NCI-H446 (cell line): ENCODE results near the gene DAAM1.

Source experiments
- DNase-seq, 2 experiments: peaks; one replicate each; lab custom pipeline; 2025; lab: John Stamatoyannopoulos, UW

Gene DAAM1

DNA sequence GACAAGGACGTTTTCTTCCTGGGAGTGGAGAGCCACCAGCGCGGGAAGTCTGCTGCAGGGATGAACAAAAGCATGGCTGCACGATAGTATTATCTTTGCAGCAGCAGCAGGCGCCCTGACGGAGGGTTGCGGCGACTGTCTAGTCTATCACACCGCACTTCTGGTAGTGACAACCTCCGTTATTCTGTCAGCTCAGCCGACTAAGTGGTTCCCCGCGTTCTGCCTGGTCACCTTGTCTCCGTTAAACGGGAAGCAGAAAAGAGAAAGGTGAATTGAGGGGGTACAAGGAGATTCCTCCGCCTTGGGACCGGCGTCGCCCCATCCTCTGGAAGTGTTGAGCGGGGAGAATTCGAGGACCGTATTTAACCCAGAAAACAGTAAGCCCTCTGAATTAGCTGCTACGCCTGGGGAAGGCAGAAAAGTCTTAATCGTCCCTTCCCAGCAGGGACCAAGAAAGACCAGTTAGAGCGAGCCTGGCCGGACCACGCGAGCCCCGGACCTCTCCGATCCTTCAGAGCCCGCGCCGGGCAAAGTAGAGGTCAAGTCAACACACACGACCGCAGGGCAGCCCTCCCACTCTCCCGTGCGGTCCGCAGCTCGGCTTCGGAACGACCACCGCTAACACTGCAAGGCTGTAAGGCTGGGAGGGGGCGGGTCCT lies 536 bp upstream of the DAAM1 start:
- no peak for DNase-seq

- peak in 1 of 2 experiments; percentile 39 for DNase-seq
Observed at GRCh38 chr14:59189091-59189785, 771 bp downstream of the DAAM1 start.

- DNase-seq: peak; percentile 87 to 90
Observed at GRCh38 chr14:59189786-59190368, 1.4 kb downstream of the DAAM1 start.

GRCh38 chr14:59190372-59190771 lies 1.9 kb downstream of the DAAM1 start:
- DNase-seq: peak in 1 of 2 experiments; percentile 19

DNA sequence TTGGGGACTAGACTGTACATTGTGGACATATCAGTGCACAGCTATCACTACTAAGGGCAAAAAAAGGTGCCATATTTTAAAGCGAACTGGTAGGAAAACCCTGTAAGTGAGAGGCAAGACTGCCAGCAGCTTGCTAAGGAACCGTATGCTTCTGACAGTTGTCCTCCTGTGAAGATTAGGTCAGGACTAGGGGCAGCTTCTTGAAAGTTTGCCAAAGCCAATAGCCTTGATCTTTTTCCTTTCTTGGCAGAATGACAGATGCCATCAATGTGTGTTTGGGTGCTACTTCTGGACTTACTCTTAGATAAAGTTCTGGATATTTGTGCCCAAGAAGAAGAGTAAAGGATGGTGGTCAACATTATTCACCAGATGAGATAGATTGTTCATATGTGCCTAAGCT lies 7.4 kb downstream of the DAAM1 start:
- peak in 1 of 2 experiments; percentile 48 for DNase-seq

DNA sequence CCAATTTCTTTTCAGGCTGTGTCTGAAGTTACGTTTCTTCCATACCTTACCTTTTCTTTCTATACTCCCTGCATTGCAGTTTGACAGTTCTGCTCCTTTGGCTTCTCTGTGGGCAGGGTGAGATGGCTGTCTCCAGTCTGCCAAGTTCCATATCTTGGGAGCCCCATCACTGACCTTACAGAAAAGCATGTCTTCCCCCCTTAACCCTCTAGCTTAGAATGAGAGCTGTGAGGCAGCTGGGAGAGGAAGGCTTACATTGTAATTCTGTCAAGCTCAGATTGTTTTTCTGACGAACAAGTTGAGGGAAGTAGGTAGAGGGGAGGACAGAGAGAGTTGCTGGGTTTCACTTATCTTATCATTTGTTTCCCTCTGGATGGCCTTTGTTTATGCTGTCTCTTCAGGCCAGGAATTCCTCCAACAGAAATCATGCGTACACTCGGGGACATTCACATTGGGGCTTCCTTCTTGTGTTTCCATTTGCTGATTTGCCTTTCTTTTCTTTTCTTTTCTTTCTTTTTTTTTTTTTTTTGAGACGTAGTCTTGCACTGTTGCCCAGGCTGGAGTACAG lies 9.3 kb downstream of the DAAM1 start:
- no peak for DNase-seq

GRCh38 chr14:59199205-59199604 lies 10.7 kb downstream of the DAAM1 start:
- peak in 1 of 2 experiments; percentile 58 for DNase-seq

GRCh38 chr14:59199614-59200013 lies 11.1 kb downstream of the DAAM1 start:
- DNase-seq: peak; percentile 47 to 57

DNA sequence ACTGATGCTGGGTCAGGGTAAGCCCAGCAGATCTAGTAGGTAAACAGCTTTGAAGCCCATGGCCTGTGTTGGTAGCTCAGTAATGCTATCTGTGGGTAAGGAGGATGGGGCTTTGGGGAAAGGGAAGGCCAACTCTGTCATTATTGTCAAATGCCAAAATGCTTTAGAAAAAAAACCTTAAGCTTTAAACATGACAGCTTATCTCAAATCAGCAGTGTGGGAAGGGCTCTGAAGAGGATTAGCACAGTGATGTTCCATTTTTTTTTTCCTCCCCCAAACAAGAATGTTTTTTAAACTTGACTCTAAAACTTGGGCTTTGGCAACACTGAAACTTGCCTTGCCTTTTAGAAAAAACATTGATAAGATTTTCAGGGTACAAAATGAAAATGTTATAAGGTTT lies 11.7 kb downstream of the DAAM1 start:
- DNase-seq: no peak

DNA sequence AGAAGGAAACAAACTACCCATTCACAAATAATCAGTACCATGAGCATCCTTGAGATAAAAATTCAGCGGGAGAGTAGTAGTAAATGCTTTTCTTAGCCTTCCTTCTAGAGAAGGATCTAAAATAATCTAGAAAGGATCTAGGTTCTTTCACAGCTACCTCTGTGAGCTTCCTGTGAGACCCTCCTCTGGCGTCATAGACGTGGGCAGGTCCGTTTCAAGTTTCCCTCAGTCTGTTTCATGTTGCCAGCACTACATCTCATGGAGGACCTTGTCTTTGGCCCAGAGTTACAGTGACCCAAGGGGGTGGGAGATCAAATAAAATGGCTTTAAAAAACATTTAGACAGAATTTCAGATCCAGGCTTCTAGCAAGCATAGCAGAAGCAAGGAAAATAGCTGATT lies 13.6 kb downstream of the DAAM1 start:
- DNase-seq: no peak

DNA sequence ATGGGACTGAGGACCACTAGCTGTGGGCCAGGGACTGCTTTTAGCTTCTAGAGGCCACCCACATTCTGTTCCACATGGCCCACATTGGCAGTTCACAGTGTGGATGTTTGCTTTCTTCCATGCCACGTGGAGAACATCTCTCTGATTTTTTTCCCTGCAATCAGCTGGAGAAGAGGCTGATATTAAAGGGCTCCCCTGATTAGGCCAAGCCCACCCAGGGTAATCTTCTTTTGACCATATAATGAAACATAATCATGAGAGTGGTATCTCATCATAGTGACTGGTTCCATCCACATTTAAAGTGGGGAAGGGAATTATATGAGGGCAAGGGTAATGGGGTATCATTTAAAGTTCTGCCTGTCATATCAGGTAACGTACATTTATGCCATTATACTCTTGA lies 15.8 kb downstream of the DAAM1 start:
- no peak for DNase-seq

DNA sequence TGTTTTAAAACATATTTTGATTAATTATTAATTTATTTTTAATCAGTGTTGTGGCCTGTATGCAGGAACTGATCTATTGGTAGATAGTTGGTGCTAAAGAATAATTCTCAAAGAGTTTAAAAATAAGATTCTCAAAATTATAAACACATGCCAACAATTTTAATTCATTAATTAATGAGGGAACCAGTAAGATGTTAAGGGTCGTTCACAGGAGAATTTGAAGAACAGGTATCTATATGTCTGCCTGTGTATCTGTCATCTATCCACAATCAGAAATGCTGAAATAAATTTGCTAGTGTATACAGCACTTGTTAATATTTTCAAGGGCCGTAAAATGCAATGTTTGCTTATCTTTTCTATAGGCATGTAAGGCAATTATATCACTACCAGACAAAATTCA lies 18.4 kb downstream of the DAAM1 start:
- no peak for DNase-seq

DNA sequence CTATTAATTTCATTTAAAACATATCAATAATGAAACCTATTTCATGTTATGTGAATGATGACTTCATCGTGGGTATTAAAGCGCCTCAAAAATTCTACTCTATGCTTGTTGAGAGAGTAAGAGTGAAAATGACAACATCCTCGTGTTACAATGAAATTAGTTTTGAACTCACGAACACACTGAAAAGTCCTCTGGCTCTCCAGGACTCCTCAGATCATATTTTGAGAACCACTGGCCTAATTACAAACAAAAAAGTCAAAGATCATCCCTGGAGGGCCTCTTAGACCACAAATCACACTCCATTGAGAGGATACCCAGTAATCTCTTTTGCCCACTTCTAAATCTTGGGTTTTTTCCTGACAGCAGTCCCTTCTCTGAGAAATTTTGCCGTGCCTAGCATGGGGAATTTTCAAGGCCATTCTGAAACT lies 19.1 kb downstream of the DAAM1 start:
- no peak for DNase-seq

- no peak for DNase-seq
Observed at GRCh38 chr14:59208224-59208814, 19.9 kb downstream of the DAAM1 start.

DNA sequence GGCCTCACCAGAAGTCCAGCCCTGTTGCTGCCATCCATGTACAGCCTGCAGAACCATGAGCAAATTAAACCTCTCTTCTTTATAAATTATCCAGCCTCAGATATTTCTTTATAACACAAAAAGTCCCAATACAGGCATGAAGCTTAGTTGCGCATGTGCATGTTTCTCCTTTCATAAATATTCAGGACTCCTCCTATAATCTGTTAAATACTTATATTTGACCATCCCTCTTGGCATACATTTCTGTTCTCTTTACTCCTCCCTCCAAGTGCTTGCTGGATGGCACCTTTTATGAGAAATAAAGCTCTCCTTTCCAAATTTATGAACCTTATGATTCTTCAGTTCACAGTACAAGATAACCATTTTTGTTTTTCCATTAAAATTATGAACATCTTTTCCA lies 20.5 kb downstream of the DAAM1 start:
- no peak for DNase-seq

GRCh38 chr14:59210621-59211020 lies 22.2 kb downstream of the DAAM1 start:
- DNase-seq: no peak

GRCh38 chr14:59213368-59214315 lies 25.2 kb downstream of the DAAM1 start:
- peak in 1 of 2 experiments; percentile 21 for DNase-seq

DNA sequence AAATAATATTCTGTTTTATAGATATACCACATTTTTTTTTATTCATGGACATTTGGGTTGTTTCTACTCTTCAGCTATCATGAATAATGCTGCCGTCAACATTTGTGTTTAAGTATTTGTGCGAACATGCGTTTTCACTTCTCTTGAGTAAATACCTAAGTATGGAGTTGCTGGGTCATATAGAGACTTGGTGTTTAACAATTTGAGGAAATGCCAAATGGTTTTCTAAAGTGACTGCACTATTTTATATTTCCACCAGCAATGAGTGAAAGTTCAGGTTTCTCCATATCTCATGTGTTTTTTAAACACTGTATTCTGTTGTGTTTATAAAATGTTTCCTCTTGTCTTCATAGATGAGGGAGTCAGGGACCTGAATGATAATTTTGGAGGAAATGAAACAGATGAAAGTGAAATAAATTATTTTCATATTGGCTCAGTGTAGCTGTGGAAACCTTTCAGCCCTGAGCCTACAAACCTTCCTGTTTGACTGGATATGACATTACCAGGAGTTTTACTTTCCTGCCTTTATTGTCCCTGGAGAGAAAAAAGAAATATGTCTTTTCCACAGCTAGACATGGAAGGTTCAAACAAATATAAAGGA lies 26.3 kb downstream of the DAAM1 start:
- DNase-seq: no peak

- DNase-seq: peak; percentile 30 to 67
Observed at GRCh38 chr14:59215322-59215721, 26.9 kb downstream of the DAAM1 start.

DNA sequence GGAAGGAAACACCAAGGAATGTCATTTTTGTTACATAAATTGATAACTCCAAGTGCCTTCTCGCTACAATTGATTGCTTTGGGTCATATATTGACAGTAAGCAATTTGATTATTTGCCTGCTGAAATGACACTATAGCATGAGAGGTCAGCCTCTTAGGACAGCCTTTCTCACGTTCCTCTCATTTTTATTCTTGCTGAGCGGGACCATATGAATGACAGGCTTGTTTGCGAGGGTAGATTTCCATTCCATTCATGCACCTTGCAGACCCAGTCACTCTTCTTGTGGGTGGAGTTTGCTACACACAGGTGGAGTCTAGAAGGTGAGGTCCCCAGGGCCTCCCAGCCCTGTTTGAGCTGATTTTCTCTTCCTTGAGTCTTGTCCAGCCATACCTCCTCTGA lies 27.3 kb downstream of the DAAM1 start:
- no peak for DNase-seq

- no peak for DNase-seq
Observed at GRCh38 chr14:59217011-59217410, 28.5 kb downstream of the DAAM1 start.
